ENCODE data around the gene RUNX3. TPM values are rescaled to one million over a fixed set of nuclear protein-coding genes. Genes with fewer than 3 reads are reported as not detected.

The RUNX3 gene
- total and polyA plus RNA-seq, 2 of the 8 experiments (the other 6 are each of a cell fraction or from before 2014, with no cell fraction given), result 0.62 to 0.82 TPM

DNA sequence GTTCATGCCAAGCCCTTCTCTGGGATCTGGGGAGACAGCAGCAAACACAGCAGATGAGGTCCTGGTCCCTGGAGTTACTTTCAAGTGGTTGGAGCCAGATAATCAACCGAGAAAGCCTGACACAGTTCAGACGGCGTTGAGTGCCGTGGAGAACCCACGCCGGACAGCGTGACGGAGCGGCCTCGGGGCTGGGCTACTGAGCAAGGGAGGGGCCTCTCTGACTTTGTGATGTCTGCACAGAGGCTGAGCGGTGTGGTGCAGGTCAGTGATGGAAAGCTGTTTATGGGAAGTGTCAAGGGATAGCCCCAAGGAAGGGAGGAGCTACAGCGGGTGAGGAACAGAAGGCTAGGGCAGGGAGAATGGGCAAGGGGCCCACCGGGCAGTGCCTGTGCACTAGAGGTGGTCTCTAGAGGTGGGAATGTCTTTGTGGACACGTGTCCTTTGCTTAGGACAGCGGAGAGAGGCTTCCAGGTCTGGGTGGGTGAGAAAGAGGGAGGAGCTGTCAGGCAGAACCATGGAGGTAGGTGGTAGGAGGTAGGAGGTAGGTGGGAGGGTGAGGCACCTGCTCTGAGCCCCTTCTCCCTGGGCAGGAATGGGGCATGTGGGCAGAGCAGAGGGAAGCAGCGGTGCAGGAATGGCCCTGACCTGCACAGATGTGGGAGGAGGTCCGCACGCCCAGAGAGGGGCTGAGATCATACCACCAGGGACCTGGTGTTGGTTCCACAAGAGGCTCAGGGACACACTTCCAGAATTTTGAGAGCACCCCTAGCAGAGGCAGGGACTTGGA lies 62.8 kb downstream of the RUNX3 start:
- DNase-seq (ENCODE audit: low read depth in 1 of 2, low spot score in 2 of 2), result no peak
- Histone ChIP-seq H3K56ac (replicated peaks; ENCODE audit: insufficient read length, low read depth, low read length) (no peak overlapping the region), H4K91ac (replicated peaks; ENCODE audit: insufficient read length, low read length) (no peak overlapping the region), H3K9ac (replicated peaks in 1 of 4; ENCODE audit: extremely low read depth in 1 of 4, low read depth in 3 of 4, low read length in 3 of 4) (no peak overlapping the region), H3K4ac (replicated peaks; ENCODE audit: insufficient read length, low read depth, low read length) (no peak overlapping the region), H2BK20ac (ENCODE audit: low read length) (no peak overlapping the region), H3K14ac (ENCODE audit: insufficient read length) (no peak overlapping the region), H2BK12ac (ENCODE audit: low read depth, low read length) (0 out of 2 replicates have a peak overlapping the region, but pooled peaks have one; percentile 17), H3K27me3 (replicated peaks in 1 of 4; ENCODE audit: control insufficient read depth in 3 of 4, extremely low read depth in 1 of 4, insufficient read depth in 3 of 4, low read length in 3 of 4) (peaks cover 0 to 3% (median 0%) of the 10 kb centered on the region in 4 experiments; a peak in 1 of 7 replicates), H3K79me1 (ENCODE audit: low read depth, low read length) (no peaks in the 10 kb centered on the region), H4K8ac (ENCODE audit: extremely low read depth, insufficient read depth, low read length) (no peak overlapping the region), H2BK5ac (ENCODE audit: low read depth, low read length) (0 out of 2 replicates have a peak overlapping the region, but pooled peaks have one; percentile 24), H2BK15ac (ENCODE audit: low read length) (no peak overlapping the region), H4K20me1 (replicated peaks in 1 of 2; ENCODE audit: control insufficient read depth in 1 of 2, insufficient read depth in 2 of 2, low read length in 2 of 2) (no peaks in the 10 kb centered on the region), H3K27ac (ENCODE audit: low read depth, low read length) (no peak overlapping the region), H4K5ac (ENCODE audit: insufficient read length, low read depth, low read length) (no peak overlapping the region), H3K4me2 (ENCODE audit: insufficient read depth in 1 of 2, low read depth in 2 of 2, low read length in 2 of 2) (no peak overlapping the region), H3K23me2 (ENCODE audit: low read depth, low read length) (no peaks in the 10 kb centered on the region), H3K23ac (ENCODE audit: insufficient read length) (no peak overlapping the region), H3K4me3 (ENCODE audit: extremely low read depth in 1 of 4, insufficient read depth in 2 of 4, low read depth in 3 of 4, low read length in 4 of 4) (no peak overlapping the region), H2BK120ac (replicated peaks; ENCODE audit: low read depth, low read length) (no peak overlapping the region), H2AK5ac (ENCODE audit: low read depth, low read length) (no peak overlapping the region), H3K18ac (ENCODE audit: extremely low read depth, low read length) (no peak overlapping the region), H3K4me1 (replicated peaks in 1 of 4; ENCODE audit: control insufficient read depth in 3 of 4, insufficient read depth in 4 of 4, low read length in 3 of 4) (peaks cover 0 to 4% (median 4%) of the 10 kb centered on the region in 4 experiments; a peak in 3 of 7 replicates), H3K9me3 (ENCODE audit: insufficient read depth in 2 of 2, low read depth in 1 of 2, low read length in 1 of 2) (no peaks in the 10 kb centered on the region), H2AFZ (ENCODE audit: low read length) (no peak overlapping the region), H3K36me3 (ENCODE audit: control insufficient read depth in 2 of 4, insufficient read depth in 4 of 4, low read length in 3 of 4) (no peaks in the 10 kb centered on the region), H3K79me2 (ENCODE audit: control insufficient read depth in 1 of 2, insufficient read depth in 2 of 2, low read length in 2 of 2) (no peaks in the 10 kb centered on the region)
- 89% methylated on average over 18 of the region's 18 CpGs; no CpG with 5 or more reads in 1 of the 2 experiments for WGBS, 2 experiments (ENCODE audit: extremely low coverage in 1 of 2, insufficient coverage in 1 of 2, insufficient read length in 1 of 2, insufficient replicate concordance in 2 of 2, low coverage in 1 of 2, low lambda C conversion rate in 2 of 2, missing lambda C conversion rate in 1 of 2)
- FAIRE-seq, result no peak
- POLR2A ChIA-PET (ENCODE audit: partially characterized antibody), result no interaction called here
- CTCF ChIA-PET (ENCODE audit: partially characterized antibody), result interaction anchor here (1.5 to 5.8 kb wide), 4 partner anchors 17 to 81 kb away, joined by 3 to 26 read pairs (median 12); no protein-coding TSS in a partner anchor
- TF ChIP-seq POU5F1 (IDR thresholded peaks at IDR 0.05; ENCODE audit: low read depth, low read length) (no peak), TAF7 (optimal IDR thresholded peaks at IDR 0.05; ENCODE audit: borderline replicate concordance, low read depth, low read length) (no peak), SIN3A (conservative IDR thresholded peaks at IDR 0.05 in 1 of 2, IDR thresholded peaks at IDR 0.05 in 1 of 2; ENCODE audit: low read depth in 1 of 2, low read length in 2 of 2) (no peak), NRF1 (IDR thresholded peaks at IDR 0.05; ENCODE audit: low read depth, low read length) (no peak), POLR2A (IDR thresholded peaks at IDR 0.05; ENCODE audit: control extremely low read depth in 1 of 2, low read depth in 2 of 2, low read length in 2 of 2) (no peak), SRF (IDR thresholded peaks at IDR 0.05; ENCODE audit: low read depth, low read length) (no peak), RNF2 (IDR thresholded peaks at IDR 0.05; ENCODE audit: borderline replicate concordance, low read depth, low read length, missing control alignments, poor library complexity, severe bottlenecking) (no peak), CBX8 (IDR thresholded peaks at IDR 0.05; ENCODE audit: borderline replicate concordance, low read depth, low read length) (no peak), CTBP2 (IDR thresholded peaks at IDR 0.05; ENCODE audit: borderline replicate concordance, insufficient read depth, insufficient read length, low read length) (no peak), RXRA (IDR thresholded peaks at IDR 0.05; ENCODE audit: insufficient read depth, low read depth, low read length) (no peak)
- TF ChIP-seq, protein P1, sequence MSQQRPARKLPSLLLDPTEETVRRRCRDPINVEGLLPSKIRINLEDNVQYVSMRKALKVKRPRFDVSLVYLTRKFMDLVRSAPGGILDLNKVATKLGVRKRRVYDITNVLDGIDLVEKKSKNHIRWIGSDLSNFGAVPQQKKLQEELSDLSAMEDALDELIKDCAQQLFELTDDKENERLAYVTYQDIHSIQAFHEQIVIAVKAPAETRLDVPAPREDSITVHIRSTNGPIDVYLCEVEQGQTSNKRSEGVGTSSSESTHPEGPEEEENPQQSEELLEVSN (IDR thresholded peaks at IDR 0.05), result no peak

Data from H1 (cell line).